Stimulated activated CD8-positive, alpha-beta memory T cell treated with anti-CD3 and anti-CD28 coated beads, Interleukin-15, amount 100 ng/mL, for 4 hours (primary cell): ENCODE results near the gene PCSK9.

ENCODE experiments used
- DNase-seq, 2 donors: peaks; one replicate each; pipeline ENCODE4 v3.0.0-alpha.2; 2020; ENCODE audit warnings: low read depth in 2 of 2

PCSK9 gene

DNA sequence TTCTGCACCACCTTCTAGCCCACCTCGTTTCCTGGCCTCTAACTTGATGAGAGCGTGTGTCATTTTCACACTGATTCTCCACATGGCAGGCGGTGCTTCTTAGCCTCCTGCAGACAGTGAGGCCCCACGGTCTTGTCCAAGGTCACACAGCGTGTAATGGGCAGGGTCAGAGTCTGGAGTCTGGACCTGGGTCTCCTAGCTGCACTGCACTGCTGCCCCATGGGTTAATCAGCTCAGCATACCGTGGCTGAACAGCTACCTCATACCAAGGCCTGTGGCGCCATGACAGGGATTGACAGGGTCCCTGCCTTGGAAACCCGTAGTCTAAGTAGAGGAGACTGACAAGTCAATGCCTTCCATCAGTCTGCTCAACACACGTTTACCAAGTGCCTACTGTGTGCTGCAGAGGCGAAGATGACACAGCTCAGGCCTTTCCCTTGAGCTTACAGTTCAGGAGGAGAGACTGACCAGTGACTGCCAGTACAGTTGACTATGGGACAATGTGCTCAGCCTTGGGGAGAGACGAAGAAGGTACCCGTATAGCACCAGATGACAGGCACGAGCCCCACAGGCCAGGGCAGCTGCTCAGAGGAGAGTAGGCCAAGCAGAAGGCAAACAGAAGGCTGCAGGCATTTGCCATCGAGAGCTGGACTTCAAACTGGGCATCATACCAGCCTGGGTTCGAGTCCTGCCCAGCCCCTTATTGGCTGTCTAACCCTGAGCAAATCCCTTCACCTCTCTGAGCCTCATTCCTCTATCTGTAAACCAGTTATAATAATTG lies 5.5 kb downstream of the PCSK9 start:
- DNase-seq, result no peak

DNA sequence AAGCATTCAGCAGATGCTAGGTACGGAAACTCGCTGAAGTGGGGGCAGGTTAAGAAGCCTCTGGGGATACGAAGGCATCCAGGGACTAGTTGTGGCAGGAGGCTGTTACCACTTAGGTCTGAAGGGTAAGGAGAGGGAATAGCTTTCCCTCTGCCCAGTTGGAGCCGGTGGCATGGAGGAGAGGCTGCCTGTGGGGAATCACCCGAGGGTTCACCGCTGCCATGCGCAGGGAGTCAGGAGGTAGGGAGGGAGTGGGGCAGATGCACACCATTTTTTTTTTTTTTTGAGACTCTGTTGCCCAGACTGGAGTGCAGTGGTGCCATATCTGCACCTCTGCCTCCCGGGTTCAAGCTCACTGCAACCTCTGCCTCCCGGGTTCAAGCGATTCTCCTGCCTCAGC lies 6.1 kb downstream of the PCSK9 start:
- no peak for DNase-seq

DNA sequence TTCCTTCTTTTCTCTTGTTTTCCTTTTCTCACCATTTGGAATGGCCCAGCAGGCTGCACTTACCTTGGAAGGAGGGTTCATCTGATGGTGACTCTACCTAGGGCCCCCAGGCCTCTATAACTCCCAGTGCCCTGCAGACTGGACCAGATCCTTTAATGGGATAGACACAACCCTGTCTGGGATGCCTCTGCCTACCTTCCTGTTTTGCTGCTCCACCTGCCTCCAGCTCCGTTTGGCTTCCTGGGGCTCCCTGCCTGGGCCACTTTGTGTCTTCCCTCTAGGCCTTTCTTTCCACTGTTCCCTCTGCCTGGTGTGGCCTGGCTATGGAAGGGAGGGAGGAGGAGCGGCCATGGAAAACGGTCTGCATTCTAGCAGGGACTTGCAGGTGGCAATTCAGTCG lies 7.5 kb downstream of the PCSK9 start:
- no peak for DNase-seq

DNA sequence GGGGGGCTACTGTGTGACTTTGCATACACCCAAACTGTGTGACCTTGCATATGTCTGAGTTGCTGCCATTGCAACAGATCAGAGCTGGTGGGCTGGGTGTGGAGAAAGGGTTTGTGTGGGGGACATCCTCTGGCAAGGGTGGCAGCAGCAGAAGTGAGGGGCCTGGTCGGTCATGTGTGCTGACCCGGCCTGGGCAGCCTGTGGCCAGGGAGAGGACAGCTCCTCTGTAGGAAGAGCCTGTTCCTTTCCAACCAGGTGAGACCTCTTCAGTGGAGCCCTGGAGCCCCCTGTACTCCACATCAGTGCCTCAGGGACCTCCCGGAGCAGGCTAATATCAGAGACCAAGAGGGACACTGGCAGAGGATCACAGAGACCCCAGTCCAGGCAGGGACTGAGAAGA lies 8.3 kb downstream of the PCSK9 start:
- no peak for DNase-seq

DNA sequence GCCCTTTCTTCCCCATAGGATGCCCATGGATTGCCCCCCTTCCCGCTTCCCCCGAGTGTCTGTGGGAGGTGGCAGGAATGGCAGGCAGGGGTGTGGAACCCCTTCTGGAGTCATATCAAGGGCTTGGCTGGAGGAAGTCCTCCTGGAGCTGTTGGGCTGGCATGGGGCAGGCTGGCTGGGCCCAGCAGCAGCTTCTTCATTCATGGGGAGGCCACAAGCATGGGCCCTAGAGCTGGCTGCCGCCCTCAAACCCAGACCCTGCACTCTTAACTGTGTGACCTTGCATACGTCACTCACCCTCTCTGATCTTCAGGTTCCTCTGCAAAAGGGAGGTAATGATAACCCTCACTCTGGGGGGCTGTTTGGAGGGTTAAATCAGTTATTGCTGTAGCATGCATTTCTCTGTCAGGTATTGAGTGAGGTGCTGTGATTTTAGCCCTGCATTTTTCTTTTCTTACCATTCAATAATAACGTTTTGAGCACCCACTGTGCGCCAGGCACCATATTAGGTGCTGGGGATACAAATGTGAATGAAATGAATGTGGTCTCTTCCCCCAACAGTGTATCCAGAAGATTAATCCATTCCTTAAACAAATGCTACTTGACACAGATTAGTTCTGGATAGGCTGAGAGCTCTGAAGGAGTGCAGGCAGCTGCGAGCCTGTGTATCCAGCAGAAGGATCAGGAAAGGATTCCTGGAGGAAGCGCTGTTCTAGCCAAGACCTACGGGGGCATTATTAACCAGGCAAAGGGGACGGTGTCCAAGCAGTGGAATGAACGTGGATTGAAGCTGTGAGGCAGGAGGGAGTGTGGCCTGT lies 9.3 kb downstream of the PCSK9 start:
- DNase-seq, result no peak

DNA sequence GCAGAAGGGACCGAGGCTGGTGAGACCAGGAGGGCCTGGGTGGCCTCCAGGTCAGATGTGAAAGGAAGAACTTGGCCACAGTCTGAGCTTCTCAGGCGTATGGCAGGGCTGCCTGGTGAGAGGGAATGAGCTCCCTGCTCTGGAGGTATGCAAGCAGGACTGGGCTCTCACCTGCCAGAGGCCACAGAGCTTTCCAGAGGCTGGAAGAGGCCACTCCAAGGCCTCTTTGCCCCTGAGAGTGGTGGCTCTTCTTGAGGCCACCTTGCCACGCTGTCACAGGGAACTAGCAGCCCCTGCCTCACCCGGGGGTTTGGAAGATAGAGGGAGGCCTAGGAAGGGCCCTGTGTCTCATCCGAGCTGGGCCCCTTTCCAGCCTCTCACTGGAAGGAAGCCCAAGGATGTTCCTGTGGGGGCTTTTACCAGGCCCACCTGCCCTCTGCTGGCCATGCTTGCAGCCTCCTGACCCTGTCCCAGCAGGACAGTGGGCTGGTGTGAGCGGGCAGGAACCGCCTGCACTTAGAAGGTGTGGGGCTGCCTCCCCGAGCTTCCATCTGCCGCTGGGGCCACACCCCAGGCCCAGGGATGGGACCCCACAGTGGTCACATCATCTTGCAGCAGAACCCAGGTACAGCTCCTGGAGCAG lies 10.0 kb downstream of the PCSK9 start:
- DNase-seq, result no peak

DNA sequence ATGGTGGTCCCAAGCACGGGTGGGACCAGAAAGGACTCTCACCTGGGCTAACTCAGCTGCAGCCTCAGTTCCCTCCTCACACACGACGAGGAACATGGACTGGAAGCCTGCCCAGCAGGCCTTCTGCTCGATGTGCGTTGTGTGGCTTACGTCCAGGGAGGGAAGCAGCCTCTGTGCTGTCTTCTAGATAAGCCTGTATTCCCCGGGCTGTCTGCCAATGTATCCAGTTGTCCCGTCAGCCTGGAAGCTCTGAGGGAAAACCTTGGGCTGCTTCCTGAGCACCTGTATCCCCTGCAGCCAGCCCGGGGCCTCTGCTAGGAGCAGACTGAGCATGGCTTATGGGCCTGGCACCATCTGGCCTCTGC lies 10.5 kb downstream of the PCSK9 start:
- DNase-seq, result no peak

DNA sequence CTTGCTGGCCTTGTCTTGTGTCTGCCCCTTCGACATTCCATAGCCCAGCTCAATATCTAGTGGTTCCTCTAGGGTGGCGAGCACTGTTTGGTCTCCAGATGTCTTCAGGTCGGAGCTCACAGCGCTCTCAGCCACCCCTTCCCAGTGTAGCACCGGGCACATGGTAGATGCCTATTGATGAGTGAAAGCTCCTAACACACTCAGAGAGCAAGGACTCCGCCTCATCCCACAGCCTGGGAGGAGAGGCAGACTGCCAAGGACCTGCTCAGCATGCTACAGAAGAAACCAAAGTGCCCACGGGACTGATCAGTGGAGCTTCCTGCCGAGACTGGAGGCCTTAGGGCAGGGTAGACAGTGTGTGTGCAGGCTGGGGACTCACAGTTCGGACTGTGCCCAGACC lies 10.9 kb downstream of the PCSK9 start:
- no peak for DNase-seq

DNA sequence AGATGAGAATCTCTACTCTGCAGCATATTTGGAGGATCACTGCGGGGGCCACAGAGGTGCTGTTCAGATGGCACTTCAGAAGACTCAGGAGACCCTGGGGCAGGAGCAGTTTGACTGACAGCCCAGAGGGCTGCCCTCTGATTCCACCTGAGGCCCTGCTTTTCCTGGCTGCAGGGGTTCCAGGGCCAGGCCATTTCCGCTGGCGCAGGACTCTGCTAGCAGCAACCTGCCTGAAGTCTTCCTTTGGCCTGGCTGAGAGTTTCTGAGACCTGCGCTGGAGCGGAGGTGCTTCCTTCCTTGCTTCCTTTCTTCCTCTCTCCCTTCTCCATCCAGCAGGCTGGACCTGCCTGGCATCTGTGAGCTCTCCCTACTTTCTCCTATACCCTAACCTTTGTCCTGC lies 11.8 kb downstream of the PCSK9 start:
- DNase-seq, result no peak

DNA sequence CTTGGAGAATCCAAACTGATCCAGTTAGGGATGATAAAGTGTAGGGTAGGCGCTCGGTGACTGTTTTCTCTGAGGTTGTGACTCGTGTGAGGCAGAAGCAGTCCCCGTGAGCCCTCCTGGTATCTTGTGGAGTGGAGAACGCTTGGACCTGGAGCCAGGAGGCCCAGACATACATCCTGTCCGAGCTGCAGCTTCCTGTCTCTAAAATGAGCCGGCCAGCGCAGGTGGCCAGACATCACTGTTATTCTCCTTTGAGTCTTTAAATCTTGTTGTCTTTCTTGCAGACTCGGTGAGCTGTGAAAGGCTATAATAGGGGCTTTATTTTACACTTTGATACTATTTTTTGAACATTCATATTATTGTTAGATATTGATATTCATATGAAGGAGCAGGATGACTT lies 12.3 kb downstream of the PCSK9 start:
- DNase-seq, result no peak

DNA sequence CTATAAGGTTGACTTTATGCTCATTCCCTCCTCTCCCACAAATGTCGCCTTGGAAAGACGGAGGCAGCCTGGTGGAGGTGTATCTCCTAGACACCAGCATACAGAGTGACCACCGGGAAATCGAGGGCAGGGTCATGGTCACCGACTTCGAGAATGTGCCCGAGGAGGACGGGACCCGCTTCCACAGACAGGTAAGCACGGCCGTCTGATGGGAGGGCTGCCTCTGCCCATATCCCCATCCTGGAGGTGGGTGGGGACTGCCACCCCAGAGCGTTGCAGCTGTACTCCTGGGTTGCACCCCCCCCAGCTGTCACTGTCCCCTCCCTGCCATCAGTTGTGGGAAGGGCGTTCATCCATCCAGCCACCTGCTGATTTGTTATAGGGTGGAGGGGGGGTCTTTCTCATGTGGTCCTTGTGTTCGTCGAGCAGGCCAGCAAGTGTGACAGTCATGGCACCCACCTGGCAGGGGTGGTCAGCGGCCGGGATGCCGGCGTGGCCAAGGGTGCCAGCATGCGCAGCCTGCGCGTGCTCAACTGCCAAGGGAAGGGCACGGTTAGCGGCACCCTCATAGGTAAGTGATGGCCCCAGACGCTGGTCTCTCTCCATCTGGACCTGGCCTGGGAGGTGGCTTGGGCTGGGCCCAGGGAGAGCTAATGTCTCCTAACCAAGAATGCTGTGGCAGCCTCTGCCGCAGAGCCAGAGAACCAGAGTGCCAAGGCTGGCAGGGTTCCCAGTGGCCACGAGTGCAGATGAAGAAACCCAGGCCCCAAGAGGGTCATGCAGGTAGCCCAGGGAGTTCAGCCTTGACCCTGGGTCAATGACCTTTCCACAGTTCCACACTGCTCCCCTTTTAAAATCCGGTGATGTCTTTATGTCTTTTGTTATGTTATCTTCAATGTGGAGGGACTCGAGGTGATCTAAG lies 13.1 kb downstream of the PCSK9 start:
- no peak for DNase-seq

DNA sequence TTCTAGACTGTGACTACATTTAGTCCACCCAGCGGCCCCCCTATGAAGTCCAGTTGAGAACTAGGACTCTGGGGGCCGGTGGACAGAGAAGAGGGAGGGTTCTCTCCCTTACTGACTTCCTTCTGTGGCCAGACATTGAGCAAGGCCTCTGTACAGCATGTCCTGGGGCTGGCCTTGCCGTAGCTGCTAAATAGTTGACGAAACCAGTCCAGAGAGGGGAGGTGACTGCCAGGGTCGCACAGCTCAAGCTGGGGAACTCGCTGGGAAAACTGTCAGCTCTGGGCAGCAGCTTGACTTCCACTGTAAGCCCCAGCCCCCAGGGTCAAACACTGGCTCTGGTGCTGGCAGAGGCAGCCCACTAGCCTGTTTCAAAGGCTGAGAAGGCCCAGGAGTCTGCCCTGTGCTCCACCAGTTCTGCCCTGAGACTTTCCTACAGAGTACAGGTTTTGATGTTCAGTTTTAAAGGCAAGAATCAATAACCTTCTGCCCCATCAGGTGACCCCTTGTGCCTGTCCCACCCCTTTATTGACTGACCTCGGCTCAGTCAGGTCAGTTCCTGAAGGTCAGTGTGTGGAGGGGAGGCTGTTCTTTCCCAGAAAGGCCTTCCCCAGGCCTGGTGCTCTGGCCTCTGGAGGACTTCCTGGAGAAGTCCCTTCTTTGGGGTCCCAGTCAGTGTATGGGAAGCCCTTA lies 14.1 kb downstream of the PCSK9 start:
- DNase-seq, result no peak

DNA sequence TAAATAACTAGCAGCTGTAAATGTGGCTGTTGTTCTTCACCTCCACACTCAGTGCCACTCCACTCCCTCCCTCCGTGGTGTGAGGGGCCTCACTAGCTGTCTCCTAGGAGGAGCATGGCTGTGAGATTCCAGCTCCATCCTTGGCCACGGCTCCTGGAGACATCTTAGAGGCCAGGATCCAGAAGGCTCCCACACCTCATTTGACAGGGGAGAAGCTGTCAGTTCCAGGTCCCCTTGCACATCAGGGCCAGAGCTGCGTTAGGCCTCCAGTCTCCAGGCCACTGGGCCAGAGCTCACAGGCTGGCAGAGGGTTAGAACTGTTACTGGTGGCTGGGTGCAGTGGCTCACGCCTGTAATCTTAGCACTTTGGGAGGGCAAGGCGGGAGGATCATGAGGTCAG lies 15.0 kb downstream of the PCSK9 start:
- DNase-seq, result no peak

DNA sequence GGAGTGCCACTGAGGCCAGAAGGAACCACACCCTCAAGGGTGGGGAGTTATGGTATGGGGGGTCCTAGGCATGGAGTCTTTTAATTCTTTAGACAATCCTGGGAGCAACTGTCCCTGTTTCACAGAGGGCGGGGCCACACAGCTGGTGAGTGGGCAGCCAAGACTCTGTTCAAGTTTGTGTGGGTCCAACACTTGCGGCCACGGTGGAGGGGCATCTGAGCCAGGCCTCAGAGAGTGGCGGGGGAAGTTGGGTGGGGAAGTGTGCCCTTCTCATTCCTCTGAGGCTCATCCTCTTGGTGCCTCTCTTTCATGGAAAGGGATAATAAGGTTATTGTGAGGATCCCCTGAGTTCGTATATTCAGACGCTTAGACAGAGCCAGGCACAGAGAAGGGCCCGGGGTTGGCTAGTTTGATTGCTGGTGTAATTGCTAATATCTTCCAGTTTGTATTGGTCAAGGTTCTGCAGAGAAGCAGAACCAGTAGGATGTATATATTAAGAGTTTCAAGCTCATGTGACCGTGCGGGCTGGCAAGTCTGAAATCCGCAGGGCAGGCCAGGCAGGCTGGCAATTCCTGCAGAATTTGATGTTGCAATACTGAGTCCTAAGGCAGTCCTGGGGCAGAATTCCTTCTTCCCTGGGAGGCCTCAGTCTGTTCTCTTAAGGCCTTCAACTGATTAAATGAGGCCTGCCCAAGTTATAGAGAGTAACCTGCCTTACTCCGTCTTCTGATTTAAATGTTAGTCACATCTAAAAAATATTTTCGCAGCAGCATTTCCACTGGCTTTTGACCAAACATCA lies 15.9 kb downstream of the PCSK9 start:
- no peak for DNase-seq

DNA sequence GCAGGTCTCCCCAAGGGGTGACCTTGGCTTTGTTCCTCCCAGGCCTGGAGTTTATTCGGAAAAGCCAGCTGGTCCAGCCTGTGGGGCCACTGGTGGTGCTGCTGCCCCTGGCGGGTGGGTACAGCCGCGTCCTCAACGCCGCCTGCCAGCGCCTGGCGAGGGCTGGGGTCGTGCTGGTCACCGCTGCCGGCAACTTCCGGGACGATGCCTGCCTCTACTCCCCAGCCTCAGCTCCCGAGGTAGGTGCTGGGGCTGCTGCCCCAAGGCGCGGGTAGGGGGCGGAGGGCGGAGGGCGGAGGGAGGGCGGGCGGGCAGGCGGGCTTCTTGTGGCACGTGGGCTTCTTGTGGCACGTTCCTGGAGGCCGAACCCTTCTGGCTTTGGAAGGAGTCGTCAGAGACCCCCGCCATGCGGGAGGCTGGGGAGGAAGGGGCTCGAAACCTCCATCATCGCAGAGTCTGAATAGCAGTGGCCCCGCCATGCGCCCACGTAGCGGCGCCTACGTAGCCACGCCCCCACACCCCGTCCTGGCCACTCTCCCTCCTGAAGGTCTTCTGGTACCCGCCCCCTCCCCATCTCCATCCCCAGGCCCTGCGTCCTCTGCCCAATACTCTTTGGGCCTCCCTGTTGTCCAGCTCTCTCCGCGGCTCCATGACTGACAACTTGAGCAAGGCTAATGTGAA lies 16.7 kb downstream of the PCSK9 start:
- DNase-seq, result no peak

DNA sequence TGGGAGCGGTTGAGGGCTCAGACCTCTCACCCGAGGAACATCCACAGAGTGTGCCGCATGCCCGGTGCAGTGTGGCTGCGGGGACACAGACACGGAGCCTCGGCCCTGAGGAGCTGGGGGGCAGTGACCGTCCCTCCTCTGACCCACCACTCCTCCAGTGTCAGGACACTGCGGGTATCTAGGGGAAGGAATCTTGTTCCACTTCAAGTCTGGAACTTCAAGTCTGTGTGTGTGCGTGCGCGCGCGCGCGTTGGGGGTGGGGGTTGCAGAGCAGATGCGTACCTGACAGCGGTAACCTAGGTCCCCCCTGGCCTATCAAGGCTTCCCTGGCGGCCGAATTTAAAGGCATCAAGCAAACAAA lies 17.3 kb downstream of the PCSK9 start:
- DNase-seq, result no peak

DNA sequence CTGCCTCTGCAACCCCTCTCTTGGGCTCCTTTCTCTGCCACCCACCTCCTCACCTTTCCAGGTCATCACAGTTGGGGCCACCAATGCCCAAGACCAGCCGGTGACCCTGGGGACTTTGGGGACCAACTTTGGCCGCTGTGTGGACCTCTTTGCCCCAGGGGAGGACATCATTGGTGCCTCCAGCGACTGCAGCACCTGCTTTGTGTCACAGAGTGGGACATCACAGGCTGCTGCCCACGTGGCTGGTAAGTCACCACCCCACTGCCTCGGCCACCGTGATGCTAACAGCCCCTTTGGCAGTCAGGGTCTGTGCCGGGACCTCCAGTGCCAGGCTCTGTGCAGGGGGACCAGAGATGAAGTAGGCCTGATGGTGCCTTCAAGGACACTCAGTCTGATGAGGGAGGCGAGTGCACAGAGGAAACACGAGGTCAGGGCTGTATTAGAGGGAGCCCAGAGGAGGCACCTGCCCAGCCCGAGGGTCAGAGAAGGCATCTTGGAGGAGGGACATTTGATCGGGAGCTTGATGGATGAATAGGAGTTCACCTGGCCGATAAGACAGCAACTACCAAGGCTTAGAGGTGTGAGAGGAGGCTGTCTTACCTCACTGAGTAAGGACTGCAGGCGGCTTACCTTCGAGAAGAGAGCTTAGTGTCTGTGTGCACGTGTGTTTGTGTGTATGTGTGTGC lies 18.1 kb downstream of the PCSK9 start:
- DNase-seq, result no peak

DNA sequence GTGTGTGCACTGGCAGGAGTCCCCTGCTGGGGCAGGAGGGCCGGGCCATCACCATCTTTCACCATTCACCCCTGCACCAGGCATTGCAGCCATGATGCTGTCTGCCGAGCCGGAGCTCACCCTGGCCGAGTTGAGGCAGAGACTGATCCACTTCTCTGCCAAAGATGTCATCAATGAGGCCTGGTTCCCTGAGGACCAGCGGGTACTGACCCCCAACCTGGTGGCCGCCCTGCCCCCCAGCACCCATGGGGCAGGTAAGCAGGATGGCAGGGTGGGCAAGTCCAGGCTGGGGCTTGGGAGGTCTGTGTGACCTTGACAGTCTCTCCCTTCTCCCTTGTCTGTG lies 18.6 kb downstream of the PCSK9 start:
- DNase-seq, result no peak
